HG03066 (cell line): Measurements from ENCODE around the gene SFSWAP.

Experiments used
- ATAC-seq: cut with Tn5 transposase; IDR thresholded peaks from one replicate; pipeline ENCODE4 v1.9.1; 2021; ENCODE audit warnings: low read depth; ENCODE audit not compliant: unreplicated experiment

The SFSWAP gene

DNA sequence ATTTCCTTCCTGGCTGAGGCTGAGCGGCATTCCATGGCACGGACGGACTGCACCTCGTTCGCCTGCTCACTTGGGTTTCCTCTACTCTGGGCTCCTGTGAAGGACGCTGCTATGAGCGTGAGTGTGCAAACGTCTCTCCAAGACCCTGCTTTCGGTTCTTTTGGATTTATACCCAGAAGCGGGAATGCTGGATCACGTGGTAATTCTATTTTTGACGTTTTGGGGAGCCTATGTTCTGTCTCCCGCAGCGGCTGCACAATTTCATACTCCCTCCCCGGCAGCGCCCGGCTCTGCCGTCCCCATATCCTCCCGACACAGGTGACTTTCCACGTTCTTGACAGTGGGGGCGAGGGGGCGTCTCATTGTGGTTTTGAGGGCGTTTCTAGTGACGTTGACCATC, 137.9 kb downstream of the SFSWAP start:
- no peak for ATAC-seq
